Skeletal muscle tissue (tissue), 5 donors: Measurements from ENCODE around the gene EOGT. TPM values are rescaled to one million over a fixed set of nuclear protein-coding genes. Genes with fewer than 3 reads are reported as not detected.

Source experiments
- H3K27ac ChIP-seq: one replicate; pipeline ENCODE4 v1.7.0; 2013; ENCODE audit warnings: mild to moderate bottlenecking, low read depth, low read length, inconsistent platforms
- H3K27me3 ChIP-seq, 3 donors: one replicate each; pipeline ENCODE4 v1.7.0; 2013; ENCODE audit warnings: low read length in 3 of 3; ENCODE audit not compliant: control insufficient read depth in 3 of 3, insufficient read depth in 3 of 3
- H3K36me3 ChIP-seq, 3 donors: one replicate each; pipeline ENCODE4 v1.7.0; 2013; ENCODE audit warnings: low read length in 3 of 3; ENCODE audit not compliant: control insufficient read depth in 3 of 3, insufficient read depth in 3 of 3
- H3K4me1 ChIP-seq, 3 donors: one replicate each; pipeline ENCODE4 v1.7.0; 2013; ENCODE audit warnings: low read length in 3 of 3, mild to moderate bottlenecking in 3 of 3; ENCODE audit not compliant: control insufficient read depth in 3 of 3, insufficient read depth in 3 of 3
- H3K4me3 ChIP-seq, 3 donors: one replicate each; pipeline ENCODE4 v1.7.0; 2013; ENCODE audit warnings: low read length in 3 of 3
- H3K9ac ChIP-seq, 3 donors: one replicate each; pipeline ENCODE4 v1.7.0; 2013; ENCODE audit warnings: low read length in 3 of 3, mild to moderate bottlenecking in 3 of 3, moderate library complexity in 2 of 3, low read depth in 1 of 3
- H3K9me3 ChIP-seq, 3 donors: one replicate each; pipeline ENCODE4 v1.7.0; 2013; ENCODE audit warnings: low read length in 3 of 3; ENCODE audit not compliant: control insufficient read depth in 3 of 3
- small RNA-seq: library from RNA; depleted of rRNA; stranded (forward); fragments of <200 nt; gene quantifications from one replicate; pipeline ENCODE3, GENCODE V24; 2014
- total RNA-seq: library from RNA; depleted of rRNA; stranded (reverse); fragments of >200 nt; gene quantifications from one replicate; pipeline ENCODE4 v1.2.3, GENCODE V29; 2014
- donor health status: Osteomylitis.

The EOGT gene
- total RNA-seq, 1 donor from 2014 or later = 13.0 TPM

DNA sequence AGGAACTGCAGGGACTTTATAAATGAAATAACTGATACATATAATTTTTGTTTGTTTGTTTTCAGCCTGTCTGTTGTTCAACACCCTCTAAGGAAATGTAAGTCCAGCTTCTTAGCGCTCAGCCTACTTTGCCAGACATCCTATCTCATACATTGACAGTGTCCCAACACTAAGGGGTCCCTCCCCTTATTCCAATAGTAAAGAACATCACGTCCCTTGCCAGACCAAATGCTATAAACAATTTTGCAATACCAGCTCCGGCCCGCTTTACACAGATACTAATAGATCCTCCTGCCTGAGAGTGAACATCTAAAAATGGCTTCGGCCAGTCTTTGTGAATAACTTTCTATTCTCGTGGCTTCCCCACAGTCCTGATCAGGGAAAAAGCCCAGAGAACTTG lies 76.6 kb downstream of the EOGT start:
- no peak overlapping the region for H3K9ac ChIP-seq

DNA sequence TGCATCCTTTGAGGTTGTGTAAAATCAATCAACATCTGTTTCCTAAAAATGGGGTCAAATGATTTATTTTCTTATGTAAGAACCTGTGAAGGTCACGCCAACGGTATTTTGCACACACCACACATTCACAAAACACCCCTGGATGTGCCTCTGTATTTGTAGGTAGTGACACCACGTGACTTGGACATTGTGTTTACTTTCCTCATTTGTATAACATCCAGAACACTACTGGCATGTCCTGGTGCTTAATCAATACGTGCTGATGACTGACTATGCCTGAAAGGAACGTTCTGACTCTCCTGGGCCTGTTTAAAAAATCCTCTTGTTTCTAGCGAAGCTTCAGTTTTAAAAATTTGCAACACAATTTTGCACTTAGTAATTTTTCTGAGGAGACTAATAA lies 77.7 kb downstream of the EOGT start:
- no peak overlapping the region for H3K9ac ChIP-seq
- peaks cover 32 to 35% (median 33%) of the 10 kb centered on the region in 3 donors for H3K27me3 ChIP-seq
- no peaks in the 10 kb centered on the region for H3K4me1 ChIP-seq
- no peaks in the 10 kb centered on the region for H3K36me3 ChIP-seq
- no peak overlapping the region for H3K4me3 ChIP-seq
- H3K27ac ChIP-seq = no peak overlapping the region
- H3K9me3 ChIP-seq = no peaks in the 10 kb centered on the region

More for the DNA sequence above, 76.6 kb downstream of the EOGT start:
- peaks cover 23 to 24% (median 23%) of the 10 kb centered on the region in 3 donors for H3K27me3 ChIP-seq
- no peaks in the 10 kb centered on the region for H3K4me1 ChIP-seq
- no peaks in the 10 kb centered on the region for H3K36me3 ChIP-seq
- H3K27ac ChIP-seq = no peak overlapping the region
- no peaks in the 10 kb centered on the region for H3K9me3 ChIP-seq
- no peak overlapping the region for H3K4me3 ChIP-seq

DNA sequence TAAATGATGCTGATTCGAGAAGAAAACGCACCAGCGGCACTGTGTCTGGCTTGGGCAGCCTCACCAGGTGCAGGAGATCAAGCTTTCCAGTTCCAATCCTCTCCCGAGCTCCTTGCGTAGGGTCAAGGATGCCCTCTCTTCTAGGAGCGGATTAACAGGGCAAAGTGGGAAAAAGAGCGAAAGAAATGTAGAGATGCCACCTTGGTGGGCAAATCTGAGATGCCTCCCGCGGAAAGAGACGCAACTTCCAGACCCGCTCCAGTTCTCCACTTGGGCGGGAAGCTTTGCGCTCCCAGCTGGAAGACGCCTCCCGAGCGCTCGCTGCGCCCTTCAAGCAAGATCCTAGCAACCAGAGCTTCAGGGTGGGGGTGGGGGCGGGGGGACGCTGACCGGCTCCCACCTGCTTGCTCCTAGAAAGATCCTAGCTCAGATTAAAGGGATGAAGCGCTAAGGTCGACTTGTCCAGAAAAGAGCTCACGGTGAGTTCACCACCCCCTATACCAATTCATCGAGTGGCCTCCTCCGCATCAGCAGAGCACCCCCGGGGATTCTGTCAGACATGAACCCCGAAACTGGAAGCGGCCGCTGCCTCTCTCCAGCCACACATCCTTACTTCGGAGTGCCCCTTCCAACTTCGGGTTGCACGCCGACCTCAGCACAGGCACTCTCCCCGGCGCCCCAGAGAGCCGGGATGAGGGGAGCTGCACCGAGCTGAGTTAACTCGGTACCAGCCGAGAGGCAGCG lies 81.9 kb downstream of the EOGT start:
- Histone ChIP-seq H3K27ac (no peak overlapping the region), H3K9ac (no peak overlapping the region), H3K9me3 (no peaks in the 10 kb centered on the region), H3K4me3 (no peak overlapping the region), H3K27me3 (peaks cover 35 to 60% (median 44%) of the 10 kb centered on the region in 3 donors), H3K36me3 (no peaks in the 10 kb centered on the region), H3K4me1 (no peaks in the 10 kb centered on the region)

Small RNA genes lying within 50 kb of the gene (small RNA-seq; reads per million reads assigned to genes)
- 0.09 reads per million for gene MIR3136

Other genes with a start within 250 kb of the EOGT start
- under 0.01 TPM for gene TAFA4, start 81.1 kb downstream of the EOGT start, total RNA-seq
- 12.5 TPM for gene TMF1, start 38.6 kb upstream of the EOGT start, total RNA-seq
- 48.5 TPM for gene UBA3, start 66.7 kb upstream of the EOGT start, total RNA-seq
- 60.5 TPM for gene ARL6IP5, start 71.3 kb upstream of the EOGT start, total RNA-seq
- 31.8 TPM for gene LMOD3, start 108.9 kb upstream of the EOGT start, total RNA-seq